Gastroesophageal sphincter (tissue), 4 donors: ENCODE results near the gene RFTN1. TPM values are rescaled to one million over a fixed set of nuclear protein-coding genes. Genes with fewer than 3 reads are reported as not detected.

Source experiments
- ATAC-seq: fragments of 150-250 bp; one replicate; pipeline ENCODE4 v1.9.1; 2016; ENCODE audit warnings: mild to moderate bottlenecking, moderate library complexity
- H3K27ac ChIP-seq, 4 donors: fragments of 200-600 bp; sonication (generic) in 3 of 4; 1 replicate in 3 of 4; 2 replicates in 1 of 4; pipeline ENCODE4 v1.5.1; 2016 to 2019
- H3K27me3 ChIP-seq: fragments of 200-600 bp; sonication (generic); one replicate; pipeline ENCODE4 v1.5.1; 2019
- H3K36me3 ChIP-seq, 2 donors: fragments of 200-600 bp; sonication (generic); one replicate each; pipeline ENCODE4 v1.5.1; 2019; ENCODE audit warnings: control low read depth in 1 of 2
- H3K4me1 ChIP-seq, 3 donors: fragments of 200-600 bp; sonication (generic); 1 replicate in 2 of 3; 2 replicates in 1 of 3; pipeline ENCODE4 v1.5.1; 2016 to 2019; ENCODE audit warnings: control low read depth in 2 of 3
- H3K4me3 ChIP-seq, 2 donors: fragments of 200-600 bp; sonication (generic); one replicate each; pipeline ENCODE4 v1.5.1; 2019; ENCODE audit warnings: mild to moderate bottlenecking in 1 of 2, moderate library complexity in 1 of 2
- H3K9me3 ChIP-seq, 3 donors: fragments of 200-600 bp; sonication (generic); one replicate each; pipeline ENCODE4 v1.5.1; 2017 to 2019; ENCODE audit warnings: control low read depth in 2 of 3
- CTCF ChIP-seq, 4 experiments: fragments of 200-600 bp in 2 of 4; fragments of 450-650 bp in 2 of 4; sonication (generic) in 1 of 4; IDR thresholded peaks; one replicate each; pipeline ENCODE4 v1.5.1; 2017 to 2019; ENCODE audit warnings: antibody characterized with exemption in 4 of 4, mild to moderate bottlenecking in 2 of 4, moderate library complexity in 2 of 4
- EP300 ChIP-seq: sonication (generic); formaldehyde crosslinking; IDR thresholded peaks from one replicate; pipeline ENCODE4 v1.6.1; 2017; ENCODE audit warnings: antibody characterized with exemption, mild to moderate bottlenecking
- POLR2A ChIP-seq, 2 donors: fragments of 450-650 bp; IDR thresholded peaks; one replicate each; pipeline ENCODE4 v1.6.1; 2017; ENCODE audit warnings: antibody characterized with exemption in 2 of 2, mild to moderate bottlenecking in 2 of 2, moderate library complexity in 1 of 2
- POLR2AphosphoS5 ChIP-seq: sonication (generic); formaldehyde crosslinking; IDR thresholded peaks from one replicate; pipeline ENCODE4 v1.6.1; 2017; ENCODE audit warnings: antibody characterized with exemption
- WGBS, 2 donors: methylation state at CpG; one replicate each; pipeline ENCODE4 v1.1.5; 2018; ENCODE audit warnings: low coverage in 1 of 2; 5-methylcytosine and 5-hydroxymethylcytosine counted together
- total RNA-seq, 4 donors: library from RNA; depleted of rRNA; stranded (reverse); fragments of >200 nt; gene quantifications; one replicate each; pipeline ENCODE4 v1.1.0, GENCODE V29; 2016

RFTN1 gene
- total RNA-seq, 4 donors from 2014 or later: 30.6 to 110 (median 68.2) TPM

GRCh38 chr3:16477521-16477920 is 36.0 kb downstream of the RFTN1 start:
- H3K4me1 ChIP-seq: peaks cover 8 to 56% (median 12%) of the 10 kb centered on the region in 3 donors
- H3K27me3 ChIP-seq: no peaks in the 10 kb centered on the region
- ATAC-seq: no peak
- H3K36me3 ChIP-seq: no peaks in the 10 kb centered on the region
- no peak overlapping the region for H3K4me3 ChIP-seq
- no peak for TF ChIP-seq POLR2A (IDR thresholded peaks at IDR 0.05)
- no peak for TF ChIP-seq EP300
- no peak for TF ChIP-seq CTCF (IDR thresholded peaks at IDR 0.05)
- no peak for TF ChIP-seq POLR2AphosphoS5
- no peak overlapping the region for H3K27ac ChIP-seq
- 88 to 89% methylated on average over 3 of the region's 3 CpGs for WGBS, 2 donors
- H3K9me3 ChIP-seq: no peaks in the 10 kb centered on the region

- H3K9me3 ChIP-seq: no peaks in the 10 kb centered on the region
- H3K4me3 ChIP-seq: no peak overlapping the region
- H3K36me3 ChIP-seq: no peaks in the 10 kb centered on the region
- TF ChIP-seq EP300 (no peak), POLR2A (IDR thresholded peaks at IDR 0.05) (no peak), POLR2AphosphoS5 (no peak), CTCF (IDR thresholded peaks at IDR 0.05) (no peak)
- peak overlapping the region in 1 of 4 donors; percentile 16 for H3K27ac ChIP-seq
- no peaks in the 10 kb centered on the region for H3K27me3 ChIP-seq
- H3K4me1 ChIP-seq: peaks cover 8 to 56% (median 12%) of the 10 kb centered on the region in 3 donors
- no peak for ATAC-seq
Measured at GRCh38 chr3:16477056-16477455, 36.4 kb downstream of the RFTN1 start.

GRCh38 chr3:16476636-16477035 is 36.9 kb downstream of the RFTN1 start:
- H3K27me3 ChIP-seq: no peaks in the 10 kb centered on the region
- no peak for ATAC-seq
- H3K4me1 ChIP-seq: peaks cover 4 to 53% (median 12%) of the 10 kb centered on the region in 3 donors
- no peak for TF ChIP-seq POLR2A (IDR thresholded peaks at IDR 0.05)
- no peak for TF ChIP-seq CTCF (IDR thresholded peaks at IDR 0.05)
- TF ChIP-seq POLR2AphosphoS5: no peak
- TF ChIP-seq EP300: no peak
- H3K36me3 ChIP-seq: no peaks in the 10 kb centered on the region
- H3K27ac ChIP-seq: peak overlapping the region in 2 of 4 donors; percentile 16 to 20
- no peak overlapping the region for H3K4me3 ChIP-seq
- 50 to 52% methylated on average over 3 to 5 of the region's 5 CpGs for WGBS, 2 donors
- H3K9me3 ChIP-seq: no peaks in the 10 kb centered on the region

- no peak for ATAC-seq
- Histone ChIP-seq H3K27me3 (no peaks in the 10 kb centered on the region), H3K9me3 (peaks cover 0 to 5% (median 0%) of the 10 kb centered on the region in 3 donors), H3K36me3 (peaks cover 0 to 5% of the 10 kb centered on the region in 2 donors), H3K4me3 (no peak overlapping the region), H3K27ac (peak overlapping the region in 3 of 4 donors; percentile 28 to 70 (median 67)), H3K4me1 (peaks cover 4 to 45% (median 12%) of the 10 kb centered on the region in 3 donors)
- 100% methylated on average over 1 to 2 of the region's 3 CpGs for WGBS, 2 donors
- TF ChIP-seq CTCF (IDR thresholded peaks at IDR 0.05) (no peak), EP300 (no peak), POLR2AphosphoS5 (no peak), POLR2A (IDR thresholded peaks at IDR 0.05) (no peak)
Measured at GRCh38 chr3:16475766-16476165, 37.7 kb downstream of the RFTN1 start.

GRCh38 chr3:16474920-16475319 is 38.6 kb downstream of the RFTN1 start:
- peak; percentile 44 for ATAC-seq
- TF ChIP-seq POLR2A (IDR thresholded peaks at IDR 0.05): no peak
- no peak for TF ChIP-seq EP300
- TF ChIP-seq POLR2AphosphoS5: no peak
- TF ChIP-seq CTCF (IDR thresholded peaks at IDR 0.05): no peak
- Histone ChIP-seq H3K36me3 (peaks cover 0 to 5% of the 10 kb centered on the region in 2 donors), H3K4me3 (no peak overlapping the region), H3K4me1 (peaks cover 4 to 38% (median 12%) of the 10 kb centered on the region in 3 donors), H3K9me3 (peaks cover 0 to 10% (median 0%) of the 10 kb centered on the region in 3 donors), H3K27ac (peak overlapping the region in 3 of 4 donors; percentile 28 to 70 (median 67)), H3K27me3 (no peaks in the 10 kb centered on the region)
- WGBS, 2 donors: 57 to 60% methylated on average over 1 to 4 of the region's 7 CpGs
